Measurements from ENCODE around the gene ACSF2. TPM values are rescaled to one million over a fixed set of nuclear protein-coding genes. Genes with fewer than 3 reads are reported as not detected.

ACSF2 gene, protein sequence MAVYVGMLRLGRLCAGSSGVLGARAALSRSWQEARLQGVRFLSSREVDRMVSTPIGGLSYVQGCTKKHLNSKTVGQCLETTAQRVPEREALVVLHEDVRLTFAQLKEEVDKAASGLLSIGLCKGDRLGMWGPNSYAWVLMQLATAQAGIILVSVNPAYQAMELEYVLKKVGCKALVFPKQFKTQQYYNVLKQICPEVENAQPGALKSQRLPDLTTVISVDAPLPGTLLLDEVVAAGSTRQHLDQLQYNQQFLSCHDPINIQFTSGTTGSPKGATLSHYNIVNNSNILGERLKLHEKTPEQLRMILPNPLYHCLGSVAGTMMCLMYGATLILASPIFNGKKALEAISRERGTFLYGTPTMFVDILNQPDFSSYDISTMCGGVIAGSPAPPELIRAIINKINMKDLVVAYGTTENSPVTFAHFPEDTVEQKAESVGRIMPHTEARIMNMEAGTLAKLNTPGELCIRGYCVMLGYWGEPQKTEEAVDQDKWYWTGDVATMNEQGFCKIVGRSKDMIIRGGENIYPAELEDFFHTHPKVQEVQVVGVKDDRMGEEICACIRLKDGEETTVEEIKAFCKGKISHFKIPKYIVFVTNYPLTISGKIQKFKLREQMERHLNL
- total RNA-seq (2021; ENCODE audit: unreplicated experiment), result 17.2 TPM
- polyA plus RNA-seq (2012; ENCODE audit: insufficient read length), result 35.8 TPM
- Bru-seq, nascent RNA, result percentile 49 among the genes with signal in this experiment
- percentile 52 among the genes with signal in this experiment for BruChase-seq, experiment 1, labeled RNA remaining after a 2-hour chase
- percentile 52 among the genes with signal in this experiment for BruChase-seq, experiment 2, labeled RNA remaining after a 6-hour chase
- long read RNA-seq, transcript ACSF2-201 (16 exons, 2,235 nt), result major isoform, 5 of 26 reads
- long read RNA-seq, partial matches to known transcripts, result 8 of 26 reads
- long read RNA-seq, other reads (novel, unspliced or antisense), result 11 of 26 reads

DNA sequence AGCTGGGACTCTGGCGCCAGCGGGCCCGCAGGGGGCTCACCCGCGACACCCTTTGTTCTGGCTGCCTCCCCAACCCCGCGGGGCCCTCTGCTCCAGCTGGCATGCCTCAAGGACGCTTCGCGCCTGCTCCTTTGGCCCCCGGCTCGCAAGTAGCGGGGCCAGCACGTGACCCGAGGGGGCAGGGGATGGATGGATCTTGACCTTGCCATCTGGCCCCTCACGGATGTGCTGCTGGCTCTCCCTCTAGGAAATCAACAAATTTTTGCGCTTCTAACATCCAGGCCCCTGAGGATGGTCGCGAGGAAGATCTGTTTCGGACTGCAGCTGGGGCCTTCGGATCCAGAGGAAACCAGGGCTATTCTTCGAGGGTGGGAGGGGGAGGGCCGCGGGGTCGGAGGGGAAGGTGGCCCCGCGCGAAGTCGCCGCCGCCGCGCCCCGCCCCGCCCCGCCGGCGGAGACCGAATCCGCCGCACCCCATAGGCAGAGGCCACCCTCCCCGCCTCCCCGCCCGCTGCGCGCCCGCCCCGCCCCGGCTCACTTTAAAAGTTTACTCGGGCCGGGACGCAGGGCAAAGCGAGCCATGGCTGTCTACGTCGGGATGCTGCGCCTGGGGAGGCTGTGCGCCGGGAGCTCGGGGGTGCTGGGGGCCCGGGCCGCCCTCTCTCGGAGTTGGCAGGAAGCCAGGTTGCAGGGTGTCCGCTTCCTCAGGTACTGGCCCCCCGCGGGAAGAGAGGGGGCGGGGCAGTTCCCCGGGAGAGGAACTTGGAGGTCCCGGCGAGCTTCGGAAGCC, at the start of gene ACSF2:
TSS of gene ACSF2 (plus strand) at position 537 of the 790 bp plus-strand sequence. CDS start at position 581, 44 bp downstream.
- no TSS peak for BruUV-seq (replicated peaks)
- H3K4me3 ChIP-seq (ENCODE audit: low read depth in 2 of 2, low read length in 2 of 2), result peak within 1 kb of the TSS; percentile 58 to 66
- intact Hi-C loops (cut with micrococcal nuclease; ENCODE audit: unreplicated experiment), result no loop called here
- no peaks in the 10 kb centered on the region; the same call in 1 of the 2 replicates for H3K36me3 ChIP-seq (ENCODE audit: control insufficient read depth, insufficient read depth, low read length)
- in situ Hi-C loops (cut with HindIII; ENCODE audit: low pct_unique_long_range_greater_than_20kb, low sequenced_read_pairs), result no loop called here
- DNase-seq (ENCODE audit: low read depth, low spot score) (no peak), ATAC-seq (peak; percentile 92)
- no peaks in the 10 kb centered on the region for H3K27me3 ChIP-seq (ENCODE audit: control insufficient read depth, insufficient read depth, low read length)
- no peaks in the 10 kb centered on the region for H3K9me3 ChIP-seq (ENCODE audit: control insufficient read depth, insufficient read depth, low read depth, low read length)
- CTCF ChIA-PET, result interaction anchor here (0.5 to 0.7 kb wide), 3 partner anchors 31 to 357 kb away, joined by 3 to 16 read pairs (median 4); no protein-coding TSS in a partner anchor
- peak within 1 kb of the TSS; percentile 78 for H3K27ac ChIP-seq (ENCODE audit: low read length)
- POLR2A ChIA-PET, result interaction anchor here (0.6 kb wide), 1 partner anchor 72 kb away, joined by 4 read pairs; no protein-coding TSS in a partner anchor
- peaks cover 20% of the 10 kb centered on the region for H3K4me1 ChIP-seq (ENCODE audit: control insufficient read depth, insufficient read depth, low read length)
- TF ChIP-seq REST (IDR thresholded peaks at IDR 0.05; ENCODE audit: insufficient read depth in 1 of 2, low read depth in 2 of 2, low read length in 1 of 2) (no peak), SIN3A (IDR thresholded peaks at IDR 0.05; ENCODE audit: borderline replicate concordance, insufficient read depth, low read depth, low read length) (no peak), POLR2AphosphoS5 (IDR thresholded peaks at IDR 0.05; ENCODE audit: low read depth, low read length) (no peak), TCF7L2 (IDR thresholded peaks at IDR 0.05; ENCODE audit: low read depth, low read length) (no peak), CTCF (IDR thresholded peaks at IDR 0.05) (no peak)

Data from Panc1 (cell line).